Smooth muscle cell (in vitro differentiated cells): ENCODE results near the gene YES1. TPM values are rescaled to one million over a fixed set of nuclear protein-coding genes. Genes with fewer than 3 reads are reported as not detected.

Experiments
- DNase-seq: peaks from one replicate; lab custom pipeline; 2025; ENCODE audit not compliant: unreplicated experiment; lab: John Stamatoyannopoulos, UW
- H2AFZ ChIP-seq: fragments of 200-600 bp; sonication (generic); 2 replicates; pipeline ENCODE4 v1.6.0; 2016; ENCODE audit warnings: antibody characterized with exemption, low read depth, mild to moderate bottlenecking
- H3F3A ChIP-seq: fragments of 200-600 bp; sonication (generic); 2 replicates; pipeline ENCODE4 v1.6.0; 2017; ENCODE audit warnings: antibody characterized with exemption, low read depth
- H3K27ac ChIP-seq: fragments of 200-600 bp; sonication (generic); 2 replicates; pipeline ENCODE4 v1.5.1; 2016; ENCODE audit warnings: low read depth, mild to moderate bottlenecking
- H3K27me3 ChIP-seq: fragments of 200-600 bp; sonication (generic); 2 replicates; pipeline ENCODE4 v1.6.1; 2016; ENCODE audit warnings: low read depth, mild to moderate bottlenecking
- H3K36me3 ChIP-seq: fragments of 200-600 bp; sonication (generic); 2 replicates; pipeline ENCODE4 v1.5.1; 2016; ENCODE audit warnings: low read depth
- H3K4me1 ChIP-seq: fragments of 200-600 bp; sonication (generic); 2 replicates; pipeline ENCODE4 v1.5.1; 2016; ENCODE audit warnings: low read depth
- H3K4me2 ChIP-seq: fragments of 200-600 bp; sonication (generic); 2 replicates; pipeline ENCODE4 v1.6.0; 2016; ENCODE audit warnings: mild to moderate bottlenecking
- H3K4me3 ChIP-seq: fragments of 200-600 bp; sonication (generic); 2 replicates; pipeline ENCODE4 v1.5.1; 2016; ENCODE audit warnings: mild to moderate bottlenecking
- H3K79me2 ChIP-seq: fragments of 200-600 bp; sonication (generic); 2 replicates; pipeline ENCODE4 v1.6.0; 2016; ENCODE audit warnings: low read depth, mild to moderate bottlenecking
- H3K9ac ChIP-seq: fragments of 200-600 bp; sonication (generic); 2 replicates; pipeline ENCODE4 v1.6.0; 2016; ENCODE audit warnings: low read depth
- H3K9me3 ChIP-seq: fragments of 200-600 bp; sonication (generic); replicated peaks from 2 replicates; pipeline ENCODE4 v1.5.1; 2016; ENCODE audit warnings: low read depth
- H4K20me1 ChIP-seq: fragments of 200-600 bp; sonication (generic); 2 replicates; pipeline ENCODE4 v1.6.0; 2016; ENCODE audit warnings: low read depth
- WGBS: methylation state at CpG from one replicate; pipeline ENCODE4 v1.1.7; 2016; ENCODE audit warnings: low lambda C conversion rate; 5-methylcytosine and 5-hydroxymethylcytosine counted together
- polyA plus RNA-seq: library from polyadenylated mRNA; unstranded; fragments of >200 nt; fragmentation: Nextera tagmentation; extraction: Ambion mirVana; gene quantifications from 2 replicates; pipeline ENCODE4 v1.2.1, GENCODE V29; 2016
- total RNA-seq: library from RNA; depleted of rRNA; stranded (reverse); fragments of >200 nt; gene quantifications from 2 replicates; pipeline ENCODE4 v1.2.3, GENCODE V29; 2014
- TF ChIP-seq, protein P1 (sequence below): fragments of 200-600 bp; sonication (generic); IDR thresholded peaks from 2 replicates; pipeline ENCODE4 v1.5.1; 2017; ENCODE audit warnings: borderline replicate concordance, mild to moderate bottlenecking, antibody characterized with exemption; ENCODE audit not compliant: insufficient read depth, poor library complexity, severe bottlenecking

The YES1 gene
- total and polyA plus RNA-seq, 2 experiments from 2014 or later: 22.6 to 179 TPM

GRCh38 chr18:711310-711656 lies 100.8 kb downstream of the YES1 start:
- Histone ChIP-seq H3K36me3 (no peaks in the 10 kb centered on the region), H4K20me1 (no peaks in the 10 kb centered on the region), H3K9ac (peak overlapping the region; percentile 51), H3K4me3 (peak overlapping the region; percentile 79), H3F3A (peaks cover 10% of the 10 kb centered on the region), H3K27me3 (no peaks in the 10 kb centered on the region), H3K4me2 (peak overlapping the region; percentile 90), H3K79me2 (peaks cover 8% of the 10 kb centered on the region), H2AFZ (peak overlapping the region; percentile 61), H3K9me3 (no peaks in the 10 kb centered on the region), H3K27ac (peak overlapping the region; percentile 54), H3K4me1 (peaks cover 8% of the 10 kb centered on the region)
- 20% methylated on average over 8 of the region's 8 CpGs for WGBS
- DNase-seq: no peak
- TF ChIP-seq, protein P1, sequence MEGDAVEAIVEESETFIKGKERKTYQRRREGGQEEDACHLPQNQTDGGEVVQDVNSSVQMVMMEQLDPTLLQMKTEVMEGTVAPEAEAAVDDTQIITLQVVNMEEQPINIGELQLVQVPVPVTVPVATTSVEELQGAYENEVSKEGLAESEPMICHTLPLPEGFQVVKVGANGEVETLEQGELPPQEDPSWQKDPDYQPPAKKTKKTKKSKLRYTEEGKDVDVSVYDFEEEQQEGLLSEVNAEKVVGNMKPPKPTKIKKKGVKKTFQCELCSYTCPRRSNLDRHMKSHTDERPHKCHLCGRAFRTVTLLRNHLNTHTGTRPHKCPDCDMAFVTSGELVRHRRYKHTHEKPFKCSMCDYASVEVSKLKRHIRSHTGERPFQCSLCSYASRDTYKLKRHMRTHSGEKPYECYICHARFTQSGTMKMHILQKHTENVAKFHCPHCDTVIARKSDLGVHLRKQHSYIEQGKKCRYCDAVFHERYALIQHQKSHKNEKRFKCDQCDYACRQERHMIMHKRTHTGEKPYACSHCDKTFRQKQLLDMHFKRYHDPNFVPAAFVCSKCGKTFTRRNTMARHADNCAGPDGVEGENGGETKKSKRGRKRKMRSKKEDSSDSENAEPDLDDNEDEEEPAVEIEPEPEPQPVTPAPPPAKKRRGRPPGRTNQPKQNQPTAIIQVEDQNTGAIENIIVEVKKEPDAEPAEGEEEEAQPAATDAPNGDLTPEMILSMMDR: no peak

- Histone ChIP-seq H3K4me2 (peak overlapping the region; percentile 90), H3K79me2 (peaks cover 8% of the 10 kb centered on the region), H3K36me3 (no peaks in the 10 kb centered on the region), H3K9me3 (no peaks in the 10 kb centered on the region), H4K20me1 (no peaks in the 10 kb centered on the region), H3K4me3 (peak overlapping the region; percentile 79), H3K4me1 (peaks cover 8% of the 10 kb centered on the region), H3K27me3 (no peaks in the 10 kb centered on the region), H3F3A (peaks cover 10% of the 10 kb centered on the region), H3K9ac (no peak overlapping the region), H2AFZ (no peak overlapping the region), H3K27ac (no peak overlapping the region)
- 95% methylated on average over 3 of the region's 3 CpGs for WGBS
- TF ChIP-seq, protein P1: no peak
- no peak for DNase-seq
Measured at GRCh38 chr18:710418-711300, 101.4 kb downstream of the YES1 start.

- Histone ChIP-seq H4K20me1 (no peaks in the 10 kb centered on the region), H3K4me1 (peaks cover 8% of the 10 kb centered on the region), H2AFZ (no peak overlapping the region), H3F3A (peaks cover 5% of the 10 kb centered on the region), H3K9me3 (no peaks in the 10 kb centered on the region), H3K27me3 (no peaks in the 10 kb centered on the region), H3K36me3 (no peaks in the 10 kb centered on the region), H3K9ac (no peak overlapping the region), H3K4me2 (no peak overlapping the region), H3K79me2 (peaks cover 8% of the 10 kb centered on the region), H3K4me3 (no peak overlapping the region), H3K27ac (no peak overlapping the region)
- TF ChIP-seq, protein P1: no peak
- no peak for DNase-seq
- 70% methylated on average over 1 of the region's 1 CpG for WGBS
Measured at GRCh38 chr18:709771-710170, 102.3 kb downstream of the YES1 start.

DNA sequence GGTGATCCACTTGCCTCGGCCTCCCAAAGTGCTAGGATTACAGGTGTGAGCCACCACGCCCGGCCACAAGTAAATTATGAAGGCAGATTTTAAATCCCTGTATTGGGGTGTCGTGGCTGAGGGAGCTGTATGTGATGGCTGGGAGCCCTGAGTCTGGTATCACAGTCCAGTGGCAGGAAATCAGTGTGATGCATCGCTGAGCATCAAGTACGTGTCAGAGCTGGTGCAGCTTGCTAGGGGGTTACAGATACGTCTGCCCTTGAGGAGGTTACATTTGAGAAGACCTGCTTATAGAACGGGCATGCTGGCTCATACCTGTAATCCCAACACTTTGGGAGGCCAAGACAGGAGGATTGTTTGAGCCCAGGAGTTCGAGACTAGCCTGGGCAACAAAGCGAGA lies 103.9 kb downstream of the YES1 start:
- Histone ChIP-seq H3K79me2 (peaks cover 8% of the 10 kb centered on the region), H3K4me1 (peaks cover 8% of the 10 kb centered on the region), H3K9ac (no peak overlapping the region), H3K9me3 (no peaks in the 10 kb centered on the region), H3K4me2 (no peak overlapping the region), H3K36me3 (no peaks in the 10 kb centered on the region), H2AFZ (no peak overlapping the region), H3F3A (peaks cover 12% of the 10 kb centered on the region), H3K4me3 (no peak overlapping the region), H4K20me1 (no peaks in the 10 kb centered on the region), H3K27me3 (no peaks in the 10 kb centered on the region), H3K27ac (no peak overlapping the region)
- WGBS: 98% methylated on average over 10 of the region's 10 CpGs
- no peak for DNase-seq
- TF ChIP-seq, protein P1: no peak
